OCI-M2 (cell line): Measurements from ENCODE around the gene SLC40A1.
"Not testable (repeated sequence)": the region's sequence is repeated elsewhere in the genome, so short reads cannot be mapped to it uniquely, and the experiment has no call there.

Experiments
- DNase-seq: peaks from one replicate; lab custom pipeline; 2025; ENCODE audit not compliant: unreplicated experiment; lab: John Stamatoyannopoulos, UW

SLC40A1 gene

DNA sequence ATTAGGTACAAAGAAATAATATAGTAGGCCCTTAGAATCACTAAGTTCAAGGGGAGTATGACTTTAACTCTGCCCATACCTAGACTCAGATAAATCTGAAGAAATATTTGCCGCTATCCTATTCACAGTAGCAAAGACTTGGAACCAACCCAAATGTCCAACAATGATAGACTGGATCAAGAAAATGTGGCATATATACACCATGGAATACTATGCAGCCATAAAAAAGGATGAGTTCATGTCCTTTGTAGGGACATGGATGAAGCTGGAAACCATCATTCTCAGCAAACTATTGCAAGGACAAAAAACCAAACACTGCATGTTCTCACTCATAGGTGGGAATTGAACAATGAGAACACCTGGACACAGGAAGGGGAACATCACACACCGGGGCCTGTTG lies 21.1 kb upstream of the SLC40A1 start:
- DNase-seq: not testable (repeated sequence)

DNA sequence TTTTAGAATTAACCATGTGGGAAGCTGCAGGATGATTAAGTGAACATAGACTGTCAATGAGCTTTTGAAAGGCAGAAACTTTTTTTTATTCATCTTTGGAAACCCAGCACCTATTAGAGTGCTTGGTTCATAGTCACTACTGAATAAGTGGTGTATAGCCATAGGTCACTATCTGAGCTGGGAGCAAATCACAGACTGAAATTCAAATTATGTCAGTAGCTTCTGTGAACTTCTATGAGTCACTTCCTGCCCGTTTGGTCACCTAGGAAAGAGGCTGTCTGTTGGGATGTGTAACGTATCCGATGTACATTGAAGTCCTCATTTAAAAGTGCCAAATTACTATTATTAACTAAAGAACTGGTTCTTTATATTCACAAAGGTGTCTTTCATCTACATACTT lies 20.5 kb upstream of the SLC40A1 start:
- DNase-seq: no peak

DNA sequence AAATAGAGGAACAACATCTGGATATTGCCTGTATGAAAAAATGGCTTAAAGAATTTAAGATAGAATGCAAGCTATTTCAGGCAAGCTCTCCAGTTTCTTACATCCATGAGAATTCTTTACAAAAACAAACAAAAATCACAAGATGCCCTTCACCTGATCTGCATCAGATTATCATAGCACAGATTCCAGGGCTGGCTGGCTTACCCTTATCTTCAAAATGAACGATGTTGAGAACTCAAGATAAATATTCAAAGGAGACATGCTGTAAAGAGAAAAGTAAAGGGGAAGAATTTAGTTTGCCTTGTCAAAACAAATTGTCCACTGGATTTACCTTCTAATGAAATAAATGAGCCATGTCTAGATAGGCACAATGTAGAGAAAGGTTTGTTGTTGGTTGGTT lies 18.7 kb upstream of the SLC40A1 start:
- no peak for DNase-seq

DNA sequence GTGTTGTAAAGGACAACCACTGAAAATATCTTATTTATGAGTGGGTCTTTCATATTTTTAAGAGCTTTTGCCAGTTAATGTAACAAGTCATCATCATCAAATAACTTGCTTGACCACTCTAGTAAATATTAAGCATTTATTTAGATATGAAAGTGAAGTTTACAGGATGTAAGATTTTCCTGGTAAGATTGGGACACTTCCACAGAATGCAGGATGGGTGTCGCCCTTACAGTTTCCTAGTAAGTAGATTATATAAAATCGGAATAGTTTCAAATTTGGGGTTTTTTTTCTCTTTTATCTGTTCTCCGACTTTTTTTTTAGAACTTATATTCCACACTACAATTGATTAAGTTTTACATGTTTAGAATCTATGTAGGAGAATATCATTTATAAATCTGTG lies 14.8 kb upstream of the SLC40A1 start:
- no peak for DNase-seq

- no peak for DNase-seq
Observed at GRCh38 chr2:189594305-189594704, 13.7 kb upstream of the SLC40A1 start.

DNA sequence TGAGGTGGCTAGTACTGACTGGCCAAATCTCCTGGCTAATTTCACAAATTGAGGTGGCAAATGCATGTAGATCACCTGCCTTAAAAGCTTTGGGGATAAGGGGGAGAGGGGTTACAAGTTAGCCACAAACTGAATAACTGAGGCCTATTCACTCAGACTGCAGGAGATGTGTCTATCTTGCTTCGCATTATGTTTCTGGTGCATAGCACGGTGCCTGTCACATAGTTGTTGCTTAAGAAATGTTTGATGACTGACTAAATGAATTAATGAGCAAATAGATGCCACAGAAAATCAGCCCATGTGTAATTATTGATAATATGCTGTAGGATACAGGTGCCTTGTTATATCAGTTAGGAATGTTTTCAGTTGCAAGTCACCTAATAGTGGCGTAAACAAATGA lies 12.5 kb upstream of the SLC40A1 start:
- no peak for DNase-seq

DNA sequence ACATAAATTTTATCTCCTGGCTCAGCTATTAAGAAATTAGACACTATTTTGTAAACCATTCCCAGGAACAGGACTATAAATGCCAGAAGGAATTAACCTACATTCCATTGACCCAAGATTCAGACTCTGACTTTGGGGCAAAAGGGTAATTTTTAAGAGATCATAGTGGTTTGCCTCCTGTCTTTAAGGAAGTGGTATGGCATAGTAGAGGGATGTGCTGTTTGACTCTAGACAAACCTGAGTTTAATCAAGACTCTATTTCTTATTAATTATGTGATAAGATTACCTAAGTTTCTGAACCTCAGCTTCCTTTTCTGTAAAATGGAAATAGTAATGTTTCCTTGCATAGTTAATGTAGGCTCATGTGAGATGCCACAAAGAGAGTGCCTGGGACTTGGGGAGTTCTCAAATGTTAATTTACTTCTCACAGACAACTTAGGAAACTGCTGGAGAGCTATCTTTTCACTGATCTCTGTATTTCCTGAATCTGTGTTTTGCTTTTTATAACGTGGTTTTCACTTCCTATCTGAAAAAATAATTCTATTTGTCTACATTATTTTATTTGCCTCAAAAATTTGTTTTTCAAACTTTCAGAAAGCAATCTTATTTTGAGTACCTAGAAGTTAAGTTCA lies 11.9 kb upstream of the SLC40A1 start:
- no peak for DNase-seq

DNA sequence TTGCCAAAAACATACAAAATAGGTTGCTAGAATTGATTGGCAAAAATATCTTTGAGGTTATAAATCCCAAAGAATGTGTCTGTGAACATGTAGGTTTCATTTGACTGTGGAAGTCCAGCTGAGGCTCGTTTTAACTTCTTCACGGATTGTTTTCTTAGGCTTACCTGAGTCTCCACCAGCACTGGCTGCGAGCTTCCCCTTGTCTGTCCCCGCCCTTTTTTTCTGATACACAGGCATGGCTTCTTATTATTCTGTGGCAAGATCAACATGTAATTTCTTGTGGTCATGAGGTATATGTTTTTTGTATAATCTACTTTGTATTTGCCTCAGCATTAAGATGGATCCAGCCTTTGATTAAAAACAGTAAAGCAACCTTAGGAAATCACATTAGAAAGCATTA lies 7.2 kb upstream of the SLC40A1 start:
- no peak for DNase-seq

- no peak for DNase-seq
Observed at GRCh38 chr2:189585226-189585756, 4.7 kb upstream of the SLC40A1 start.

DNA sequence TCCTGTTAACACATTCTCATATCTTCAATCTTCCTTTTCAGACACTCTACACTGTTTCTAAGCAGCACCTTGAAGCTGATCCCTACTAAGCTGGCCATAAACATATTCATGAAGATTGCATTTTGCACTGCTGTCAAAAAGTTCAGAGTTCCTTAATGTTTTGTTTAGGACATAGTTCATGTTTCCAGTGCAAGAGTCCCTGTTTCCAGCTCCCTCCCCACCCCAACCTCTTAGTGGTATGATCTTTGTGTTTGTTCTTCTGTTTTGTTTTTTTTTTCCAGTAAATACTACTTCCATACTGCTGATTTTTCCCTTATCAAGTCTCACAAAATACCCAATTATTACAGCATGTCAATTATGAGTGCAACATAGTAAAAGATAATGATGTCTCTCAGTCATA lies 4.1 kb upstream of the SLC40A1 start:
- no peak for DNase-seq

- no peak for DNase-seq
Observed at GRCh38 chr2:189583227-189584198, 2.9 kb upstream of the SLC40A1 start.

GRCh38 chr2:189582809-189583192 lies 2.2 kb upstream of the SLC40A1 start:
- no peak for DNase-seq

GRCh38 chr2:189582140-189582808 lies 1.7 kb upstream of the SLC40A1 start:
- no peak for DNase-seq

DNA sequence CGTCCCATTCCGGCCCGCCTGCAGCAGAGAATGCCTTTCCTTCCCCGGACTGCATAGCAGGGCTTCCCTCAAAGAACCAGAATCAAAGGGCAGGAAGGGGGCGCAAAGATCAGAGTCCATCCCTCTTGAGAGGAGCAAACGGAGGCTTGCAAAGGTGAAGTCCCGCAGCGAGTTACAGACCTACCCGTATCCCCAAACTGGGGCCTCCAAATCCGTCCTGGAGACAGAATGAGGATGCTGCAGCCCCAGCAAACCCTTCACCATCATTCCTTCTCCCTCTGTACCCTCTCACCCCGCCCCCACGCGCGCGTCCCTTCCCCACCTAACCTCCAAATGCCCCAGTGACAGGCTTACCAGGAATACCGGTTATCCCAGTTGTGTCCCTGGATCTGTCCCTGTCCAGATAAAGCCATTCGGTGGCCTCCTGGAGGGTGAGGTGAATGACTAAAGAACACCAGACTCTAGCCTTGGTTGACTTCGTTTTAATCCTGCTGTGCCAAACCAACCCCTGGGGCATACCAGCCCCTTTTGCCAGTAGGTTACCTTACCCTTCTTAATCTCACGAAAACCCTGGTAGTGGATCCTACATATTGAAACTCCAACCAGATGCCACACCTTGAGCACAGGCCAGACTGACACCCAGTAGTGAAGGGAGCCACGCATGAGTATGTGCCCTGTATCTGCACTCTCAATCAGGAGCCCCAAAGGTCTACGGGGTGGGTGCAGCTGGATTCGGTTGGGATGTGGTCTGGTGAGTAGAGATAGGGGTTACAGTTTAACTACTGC lies 961 bp upstream of the SLC40A1 start:
- peak; percentile 36 for DNase-seq

- DNase-seq: no peak
Observed at GRCh38 chr2:189580241-189580651, 340 bp downstream of the SLC40A1 start.

GRCh38 chr2:189579585-189580186 lies 900 bp downstream of the SLC40A1 start:
- DNase-seq: no peak

- no peak for DNase-seq
Observed at GRCh38 chr2:189578272-189578950, 2.2 kb downstream of the SLC40A1 start.

- no peak for DNase-seq
Observed at GRCh38 chr2:189577121-189577520, 3.5 kb downstream of the SLC40A1 start.

DNA sequence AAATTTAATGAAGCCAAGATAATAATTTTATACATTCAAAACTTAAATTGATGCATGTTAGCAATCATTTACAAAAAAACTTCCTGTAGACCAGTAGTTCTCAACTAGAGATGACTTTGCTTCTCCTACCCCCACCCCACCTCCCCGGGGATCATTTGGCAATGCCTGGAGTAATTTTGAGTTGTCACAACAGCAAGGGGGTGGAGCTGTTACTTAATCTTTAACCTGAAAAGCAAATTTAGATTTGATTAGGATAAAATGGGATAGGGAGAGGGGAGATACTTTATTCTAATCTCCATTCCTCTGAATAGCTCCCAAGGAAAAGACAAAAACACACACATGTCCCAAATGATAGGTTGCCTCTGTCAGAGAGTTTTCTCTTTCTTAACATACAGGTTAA lies 4.2 kb downstream of the SLC40A1 start:
- DNase-seq: no peak
